Right renal pelvis (tissue), 4 donors: ENCODE measurements around the gene KCNB1. TPM values are rescaled to one million over a fixed set of nuclear protein-coding genes. Genes with fewer than 3 reads are reported as not detected.

Source experiments
- DNase-seq, 4 donors: peaks; one replicate each; pipeline ENCODE4 v3.0.0-alpha.2; 2013; ENCODE audit warnings: low read depth in 4 of 4, low spot score in 3 of 4, missing footprints in 1 of 4
- polyA plus RNA-seq, 4 donors: library from polyadenylated mRNA; unstranded; fragments of 120-200 nt; gene quantifications; one replicate each; pipeline ENCODE4 v1.2.1, GENCODE V29; 2013; ENCODE audit not compliant: insufficient read length in 4 of 4

The KCNB1 gene
- polyA plus RNA-seq, 4 donors, result 0.39 to 0.53 (median 0.40) TPM

DNA sequence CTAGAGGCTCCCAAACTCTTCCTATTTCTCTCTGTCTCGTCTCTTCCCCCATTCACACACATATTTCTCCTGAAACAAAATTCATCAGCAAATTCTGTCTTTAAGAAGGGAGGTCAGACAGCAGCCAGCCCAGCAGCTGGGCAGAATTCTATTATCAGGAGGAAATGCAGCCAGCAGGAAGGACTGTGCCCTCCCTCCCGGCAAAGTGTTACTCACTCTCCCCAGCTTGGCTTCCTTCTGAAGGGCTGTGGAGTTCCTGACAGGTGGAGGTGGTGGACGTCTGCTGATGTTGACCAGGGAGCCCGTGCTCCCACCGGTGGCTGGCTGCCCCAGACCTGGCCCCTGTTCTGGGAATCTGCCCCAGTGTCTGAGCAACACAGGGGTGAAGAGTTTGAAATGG is 37.3 kb downstream of the KCNB1 start:
- no peak for DNase-seq

DNA sequence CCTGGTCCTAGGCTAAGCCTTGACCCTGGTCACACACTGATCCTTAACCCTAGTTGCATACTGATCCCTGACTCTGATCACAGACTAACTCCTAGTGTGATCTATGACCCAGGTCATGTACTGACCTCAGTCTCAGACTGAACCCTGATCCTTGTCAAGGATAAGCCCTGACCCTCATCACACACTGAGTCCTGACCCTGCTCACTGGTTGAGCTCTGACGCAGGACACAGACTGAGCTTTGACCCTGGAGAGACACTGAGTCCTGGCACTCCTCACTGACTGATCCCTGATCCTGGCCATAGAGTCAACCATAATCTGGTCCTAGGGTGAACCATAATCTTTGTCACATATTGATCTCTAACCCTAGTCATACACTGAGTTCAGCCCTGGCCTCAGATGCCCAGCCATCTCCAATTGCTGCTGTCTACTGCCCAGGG is 37.9 kb downstream of the KCNB1 start:
- DNase-seq, result no peak

DNA sequence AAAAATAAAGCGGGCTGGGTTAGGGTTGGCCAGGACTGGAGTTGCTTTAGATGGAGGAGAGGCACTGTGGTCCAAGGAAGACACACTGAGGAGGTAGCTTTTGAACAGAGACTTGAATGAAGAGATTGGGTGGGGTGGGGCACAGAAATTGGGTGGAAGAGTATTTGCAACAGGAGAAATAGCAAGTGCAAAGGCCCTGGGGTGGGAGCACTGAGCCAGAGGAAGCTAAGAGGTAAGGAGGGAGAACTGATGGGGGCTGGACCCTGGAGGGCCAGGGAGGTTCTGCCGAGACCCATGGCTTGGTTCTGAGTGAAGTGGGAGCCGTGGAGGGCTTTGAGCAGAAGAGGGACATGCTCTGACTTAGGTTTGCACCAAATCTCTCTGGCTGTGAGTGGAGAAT is 45.4 kb downstream of the KCNB1 start:
- no peak for DNase-seq

DNA sequence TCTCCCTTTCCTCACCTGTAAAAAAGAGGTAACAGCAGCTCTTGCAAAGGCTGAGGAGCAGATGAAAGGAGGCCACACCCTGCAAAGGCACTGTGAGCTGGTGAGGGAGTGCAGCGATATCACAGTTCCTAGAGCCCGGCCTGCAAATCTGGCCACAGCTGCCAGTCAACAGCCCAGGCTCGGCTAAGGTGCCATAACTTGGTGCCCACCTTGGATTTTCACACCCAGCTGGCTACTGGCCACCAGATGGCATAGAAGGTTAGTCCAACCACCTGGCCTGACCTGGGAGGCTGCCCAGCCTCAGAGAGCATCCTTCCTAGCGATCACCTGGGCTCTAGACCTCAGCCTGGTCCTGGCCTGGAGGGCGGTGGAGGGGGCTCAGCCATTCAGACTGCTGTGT is 46.8 kb downstream of the KCNB1 start:
- DNase-seq, result no peak

DNA sequence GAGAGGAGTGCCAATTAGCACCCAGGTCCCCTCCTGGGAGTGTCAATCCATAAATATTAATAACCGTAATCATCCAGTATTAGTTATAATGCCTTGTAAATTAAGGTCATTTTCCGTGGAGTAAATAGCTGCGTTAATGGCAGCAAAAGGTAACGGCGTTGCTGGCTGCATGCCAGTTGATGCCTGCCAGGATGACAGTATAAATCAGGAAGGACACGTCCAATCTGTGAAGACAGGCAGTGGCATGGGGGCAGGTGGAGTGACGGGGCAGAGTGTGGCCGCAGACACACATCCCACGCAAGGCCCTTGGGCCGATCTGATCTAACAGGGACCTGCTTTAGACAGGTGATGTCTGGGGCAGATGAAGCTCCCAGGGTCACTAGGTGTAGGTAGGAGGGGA is 49.1 kb downstream of the KCNB1 start:
- no peak for DNase-seq

DNA sequence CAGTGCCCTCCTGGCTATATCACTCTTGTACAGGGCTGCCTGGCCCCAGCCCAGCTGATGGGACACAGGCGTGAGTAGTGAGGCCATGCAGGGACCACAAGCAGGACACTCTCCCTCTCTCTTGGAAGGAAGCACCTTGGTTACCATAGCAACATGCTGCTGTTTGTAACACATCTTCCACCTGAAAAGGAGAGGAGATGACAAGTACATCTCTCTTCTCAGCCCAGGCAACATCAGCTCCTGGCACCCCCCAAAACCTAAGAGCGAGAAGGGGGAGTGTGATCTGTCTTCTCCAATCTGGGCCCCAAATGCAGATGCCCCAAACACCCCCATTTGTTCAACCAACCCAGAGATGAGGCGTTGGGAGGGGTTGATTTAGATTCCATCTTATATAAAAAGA is 49.9 kb downstream of the KCNB1 start:
- DNase-seq, result no peak

DNA sequence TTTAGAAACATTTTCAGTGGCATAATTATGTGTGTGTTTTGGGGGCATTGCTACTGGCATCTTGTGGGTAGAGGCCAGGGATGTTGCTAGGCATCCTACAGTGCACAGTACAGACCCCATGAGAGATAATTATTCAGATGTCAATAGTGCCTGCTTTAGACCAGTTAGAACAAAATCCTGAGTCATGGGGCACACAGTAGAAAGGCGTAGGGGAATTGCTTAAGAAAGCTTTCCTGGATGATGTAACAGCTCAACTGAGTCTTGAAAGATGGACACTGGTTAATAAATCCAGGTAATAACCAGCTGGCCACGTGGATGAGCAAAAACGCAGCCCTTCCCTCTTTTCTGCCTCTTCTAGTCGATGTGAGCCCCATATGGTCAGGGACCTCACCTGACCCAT is 51.1 kb downstream of the KCNB1 start:
- no peak for DNase-seq

DNA sequence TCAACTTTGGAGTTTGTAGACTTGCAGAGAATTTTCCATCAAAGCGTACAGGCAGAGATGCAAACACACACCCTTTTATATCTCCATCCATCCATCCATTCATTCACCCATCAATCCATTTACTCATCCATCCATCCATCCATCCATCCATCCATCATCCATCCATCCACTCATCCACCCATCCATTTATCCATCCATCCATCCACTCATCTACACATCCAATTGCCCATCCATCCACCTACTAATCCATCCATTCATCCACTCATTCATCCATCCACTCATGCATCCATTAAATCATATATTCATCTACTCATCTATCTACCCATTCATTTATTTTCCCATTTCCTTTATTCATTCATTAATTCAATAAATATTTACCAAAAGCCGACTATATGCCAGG is 52.1 kb downstream of the KCNB1 start:
- DNase-seq, result no peak

DNA sequence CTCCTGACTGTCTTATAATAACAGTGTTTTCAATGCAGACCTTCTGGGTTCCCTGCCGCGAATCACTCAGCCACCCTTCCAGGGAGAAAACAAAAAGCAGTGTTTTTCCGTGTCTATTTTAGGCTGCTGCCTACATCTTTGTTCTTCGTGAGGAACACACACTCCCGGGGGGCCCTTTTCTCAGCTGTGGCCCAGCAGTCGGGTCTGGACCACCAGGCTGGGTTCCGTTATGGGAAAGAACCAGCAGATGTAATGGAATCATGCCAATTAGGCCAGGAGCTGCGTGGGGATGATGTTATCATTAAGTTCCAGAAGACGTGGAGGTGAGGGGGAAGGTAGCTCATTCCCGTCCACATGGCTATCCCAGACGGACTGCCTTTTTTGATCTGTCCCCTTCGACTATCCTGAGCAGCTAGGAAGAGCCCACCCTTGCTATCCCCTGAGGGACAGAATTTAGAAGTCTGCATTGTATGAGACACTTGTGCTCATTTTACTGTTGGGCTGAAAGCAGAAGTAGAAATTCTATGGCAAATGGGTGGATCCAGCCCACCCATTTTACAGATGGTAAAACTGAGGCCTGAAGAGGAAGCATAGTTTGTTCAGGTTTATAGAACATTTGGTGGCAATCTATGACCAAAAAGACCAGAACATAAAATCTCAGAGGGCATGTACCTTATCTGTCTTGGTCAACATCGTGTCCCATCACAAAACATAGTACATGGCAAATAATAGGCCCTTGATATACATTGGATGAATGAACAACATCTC is 54.5 kb downstream of the KCNB1 start:
- no peak for DNase-seq

DNA sequence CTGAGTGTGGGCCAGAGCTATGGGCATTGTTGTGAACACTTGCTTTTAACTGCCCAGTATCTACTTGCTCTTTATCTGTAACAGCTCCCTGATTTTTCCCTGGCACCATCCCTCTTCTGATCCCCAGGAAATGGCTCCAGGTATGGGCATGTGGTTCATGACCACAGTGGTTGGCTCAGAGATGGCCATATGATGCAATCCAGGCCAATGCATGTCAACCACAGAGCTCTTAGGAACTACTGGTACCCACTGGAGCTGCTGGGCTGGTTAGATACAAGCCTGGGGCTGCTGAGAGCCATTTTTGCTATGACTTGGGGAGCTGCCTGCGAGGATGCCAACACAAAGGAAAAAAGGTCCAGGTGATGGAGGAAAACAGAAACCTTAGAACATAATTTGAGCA is 55.6 kb downstream of the KCNB1 start:
- no peak for DNase-seq

DNA sequence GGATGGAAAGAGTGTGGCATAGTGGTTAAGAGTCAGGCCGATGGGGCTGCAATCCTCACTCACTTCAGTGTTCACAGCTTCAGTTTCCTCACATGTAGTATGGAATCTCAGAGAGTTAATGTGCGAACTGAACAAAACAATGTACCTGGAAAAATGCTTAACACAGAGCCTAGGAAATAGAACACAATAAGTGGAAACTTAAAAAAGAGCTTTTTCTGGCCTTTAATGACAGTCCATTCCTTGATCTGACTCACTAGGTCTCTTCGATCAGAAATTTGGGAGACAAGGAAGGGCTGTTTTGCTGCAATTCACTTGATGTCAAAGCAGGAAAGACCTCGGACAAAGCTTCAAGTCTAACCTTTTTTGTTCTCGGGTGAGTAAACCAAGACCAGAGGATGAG is 56.1 kb downstream of the KCNB1 start:
- DNase-seq, result no peak

DNA sequence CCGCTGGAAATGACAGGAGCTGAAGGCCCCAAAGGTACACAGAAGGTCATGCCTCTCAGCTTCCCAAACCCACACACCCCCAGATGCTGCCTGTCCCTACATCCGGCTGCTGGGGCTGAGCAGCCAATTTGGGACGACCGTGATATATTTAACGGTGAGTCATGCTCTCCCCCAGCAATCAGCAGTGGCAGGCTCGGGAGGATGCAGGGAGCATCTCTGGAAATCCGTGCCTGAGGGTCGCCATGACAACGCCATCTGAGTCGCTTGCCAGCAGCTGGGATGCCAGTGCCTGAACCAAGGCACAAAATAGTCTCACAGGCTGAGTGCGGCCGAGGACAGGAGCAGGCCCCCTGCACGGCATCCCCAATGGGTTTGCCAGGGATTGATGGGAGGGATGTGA is 57.9 kb downstream of the KCNB1 start:
- no peak for DNase-seq

DNA sequence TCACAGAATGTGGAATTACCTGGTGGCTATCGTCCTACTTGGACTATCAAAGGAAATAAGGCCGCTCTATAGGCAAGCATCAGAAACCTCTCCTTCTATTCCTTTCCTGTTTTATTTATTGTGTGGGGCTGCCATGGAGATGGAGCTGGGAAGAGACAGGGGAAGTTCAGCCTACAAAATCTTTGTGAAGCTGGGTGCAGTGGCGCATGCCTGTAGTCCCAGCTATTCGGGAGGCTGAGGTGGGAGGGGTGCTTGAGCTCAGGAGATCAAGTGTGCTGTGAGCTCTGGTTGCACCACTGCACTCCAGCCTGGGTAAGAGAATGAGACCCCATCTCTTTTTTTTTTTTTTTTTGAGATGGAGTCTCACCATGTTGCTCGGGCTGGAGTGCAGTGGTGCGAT is 60.3 kb downstream of the KCNB1 start:
- no peak for DNase-seq

DNA sequence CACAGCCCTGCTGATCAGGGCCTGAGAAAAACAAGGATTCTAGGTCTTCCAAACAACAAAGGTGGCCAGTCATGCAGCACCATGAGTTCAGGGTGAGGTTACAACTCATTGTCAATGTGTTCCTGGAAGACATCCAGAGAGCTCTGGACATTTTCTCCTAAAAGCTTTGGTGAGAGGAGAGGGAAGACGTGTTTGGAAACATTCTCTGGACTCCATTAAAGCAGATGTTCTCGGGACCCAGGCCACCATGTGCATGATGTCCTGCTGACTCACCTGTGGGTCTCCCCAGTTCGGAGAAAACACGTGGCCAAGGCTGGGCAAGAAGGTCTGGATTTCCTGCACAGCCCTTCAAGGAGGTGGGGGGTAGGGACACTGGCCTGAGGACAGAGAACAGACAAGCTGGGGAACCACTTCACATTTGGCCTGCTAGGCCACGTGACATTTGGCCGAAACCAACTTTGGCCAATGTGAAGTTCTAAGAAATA is 61.6 kb downstream of the KCNB1 start:
- no peak for DNase-seq

DNA sequence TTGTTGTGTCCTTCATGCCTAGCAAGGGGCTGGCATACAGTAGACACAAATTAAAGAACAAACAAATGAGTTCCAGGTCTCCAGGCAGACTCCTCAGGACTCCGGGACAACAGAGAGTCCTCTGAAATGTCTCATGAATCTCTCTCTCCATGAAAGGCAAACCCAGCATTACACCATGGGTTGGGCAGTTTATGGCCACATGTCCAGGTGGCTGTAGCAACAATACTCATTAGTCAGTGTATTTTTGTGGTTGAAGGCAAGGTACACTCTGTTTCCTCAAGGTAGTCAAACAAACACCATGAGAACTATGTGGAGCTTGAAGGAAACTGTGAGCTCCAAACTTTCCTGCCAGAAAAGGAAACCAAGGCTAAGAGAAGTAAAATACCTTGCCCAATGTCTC is 62.2 kb downstream of the KCNB1 start:
- DNase-seq, result no peak

DNA sequence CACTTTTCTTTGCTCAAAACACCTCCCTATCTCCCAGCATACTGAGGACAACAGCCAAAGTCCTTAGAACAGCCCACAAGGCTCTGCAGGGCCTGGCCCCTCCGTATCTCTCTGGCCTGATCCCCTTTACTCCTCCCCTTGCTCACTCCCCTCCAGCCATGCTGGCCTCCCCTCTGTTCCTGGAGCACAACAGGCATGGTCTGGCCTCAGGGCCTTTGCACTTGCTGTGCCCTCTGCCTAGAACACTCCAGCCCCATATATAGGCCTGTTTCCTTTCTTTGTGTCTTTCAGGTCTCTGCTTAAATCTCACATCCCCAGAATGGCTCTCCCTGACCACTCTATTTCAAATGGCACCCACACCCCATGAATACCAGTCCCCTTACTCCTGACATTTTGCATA is 62.7 kb downstream of the KCNB1 start:
- no peak for DNase-seq

DNA sequence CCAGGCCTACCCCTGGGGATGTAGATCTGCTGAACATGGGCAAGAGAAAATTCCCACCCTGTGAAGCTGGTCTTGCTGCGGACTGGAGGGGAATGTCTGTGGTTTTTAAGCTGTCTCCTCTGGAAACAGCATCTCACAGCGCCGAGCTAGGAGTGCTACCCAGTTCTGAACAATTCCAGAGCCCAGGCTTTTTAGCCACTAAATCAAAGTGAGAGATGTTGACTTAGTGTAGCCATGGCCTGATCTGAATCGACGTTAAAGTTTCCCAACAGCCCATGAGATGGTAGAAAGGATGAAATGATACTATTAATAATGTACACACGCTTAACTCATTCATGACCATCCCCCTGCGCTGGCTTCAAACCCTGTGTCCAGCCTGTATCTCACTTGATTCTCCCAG is 63.7 kb downstream of the KCNB1 start:
- no peak for DNase-seq

DNA sequence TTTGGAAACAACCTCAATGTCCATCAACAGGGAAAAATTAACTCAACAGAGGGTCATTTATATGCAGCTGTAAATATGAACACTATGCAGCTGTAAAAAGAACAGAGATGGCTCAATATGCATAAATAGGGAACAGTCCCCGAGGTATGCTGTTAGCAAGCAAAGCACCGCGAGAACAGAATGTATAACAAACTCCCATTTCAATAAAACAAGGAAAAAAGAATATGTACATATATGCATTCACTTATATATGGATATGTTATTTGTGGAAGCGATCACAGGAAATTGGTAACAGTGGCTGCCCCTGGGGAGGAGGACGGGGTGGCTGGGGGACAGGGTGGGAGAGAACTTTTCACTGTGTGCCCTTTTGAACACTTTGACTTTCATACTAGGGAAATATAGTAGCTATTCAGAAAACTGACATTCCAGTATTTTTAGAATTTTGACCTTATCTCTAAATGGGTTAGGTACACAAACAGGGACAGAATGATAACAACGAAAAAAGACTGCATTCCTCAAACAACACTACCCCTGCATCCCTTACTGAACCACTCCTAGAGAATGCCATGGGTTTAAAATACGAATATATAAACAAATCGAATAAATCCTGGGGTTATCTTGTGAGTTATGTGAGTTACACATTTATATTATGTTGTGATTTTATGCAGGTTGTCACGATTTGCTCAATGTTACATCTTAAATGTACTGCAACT is 64.5 kb downstream of the KCNB1 start:
- DNase-seq, result no peak

DNA sequence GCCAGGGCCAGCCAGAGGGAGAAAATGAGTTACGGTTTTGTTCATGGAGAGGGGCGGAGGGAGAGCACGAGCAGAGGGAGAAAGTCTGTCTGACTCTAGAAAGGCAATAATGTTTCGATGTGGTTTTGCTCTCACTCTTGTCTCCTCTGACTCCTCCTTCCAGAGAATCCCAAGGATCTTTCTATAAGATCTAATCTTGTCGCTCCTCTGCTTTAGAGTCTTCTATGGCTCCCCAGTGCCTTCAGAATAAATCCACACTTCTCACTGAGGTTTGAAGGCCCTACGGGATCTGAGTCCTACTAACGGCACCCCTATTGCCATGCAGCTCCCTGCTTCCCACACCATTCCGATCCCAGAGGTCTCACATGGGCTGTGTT is 66.8 kb downstream of the KCNB1 start:
- DNase-seq, result no peak

DNA sequence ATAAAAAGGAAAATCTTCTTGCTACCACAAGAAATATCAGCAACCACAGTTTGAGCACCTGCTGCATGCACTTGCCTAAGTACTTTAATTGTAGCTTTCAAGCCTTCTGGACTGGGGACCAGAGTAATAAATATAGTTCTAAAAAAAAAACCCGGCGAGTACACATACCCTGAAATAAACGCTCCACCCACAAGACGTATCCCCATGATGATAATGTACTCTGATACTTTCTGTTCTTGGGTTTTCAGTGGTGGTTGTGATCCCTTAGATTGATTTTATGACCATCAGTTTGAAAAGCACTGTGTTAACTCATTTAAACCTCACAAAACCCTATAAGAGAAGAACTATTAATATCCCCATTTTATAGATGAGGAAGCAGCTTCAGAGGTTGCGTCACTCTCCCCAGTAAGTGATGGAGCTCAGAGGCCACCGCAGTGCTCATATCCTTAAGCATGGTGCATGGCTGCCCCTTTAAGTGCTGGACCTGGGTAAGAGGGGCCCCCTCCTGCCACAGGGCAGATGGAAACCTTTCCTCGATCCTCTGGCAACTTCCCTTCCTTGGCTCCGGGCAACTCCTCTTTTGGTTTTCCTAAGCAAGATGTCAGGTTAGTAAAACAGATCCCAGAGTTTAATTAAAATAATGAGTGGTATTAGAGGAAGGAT is 67.3 kb downstream of the KCNB1 start:
- no peak for DNase-seq

DNA sequence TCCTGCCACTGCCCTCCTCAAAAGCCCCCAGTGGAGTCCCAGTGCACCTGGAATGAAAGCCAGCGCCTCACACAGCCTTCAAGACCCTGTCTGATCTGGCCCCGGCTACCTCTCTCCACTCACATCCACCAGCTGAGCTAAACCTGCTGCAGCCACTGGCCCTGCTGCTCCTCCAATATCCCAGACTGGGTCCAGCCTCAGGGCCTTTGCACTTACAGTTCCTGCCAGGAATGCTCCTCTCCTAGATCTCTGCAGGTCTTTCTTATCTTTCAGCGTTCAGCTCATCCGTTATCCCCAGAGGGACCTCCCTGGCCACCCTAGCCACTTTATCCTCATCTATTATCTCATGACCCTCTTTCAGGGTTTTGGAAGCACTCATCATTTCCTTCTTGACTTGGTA is 68.8 kb downstream of the KCNB1 start:
- DNase-seq, result no peak

DNA sequence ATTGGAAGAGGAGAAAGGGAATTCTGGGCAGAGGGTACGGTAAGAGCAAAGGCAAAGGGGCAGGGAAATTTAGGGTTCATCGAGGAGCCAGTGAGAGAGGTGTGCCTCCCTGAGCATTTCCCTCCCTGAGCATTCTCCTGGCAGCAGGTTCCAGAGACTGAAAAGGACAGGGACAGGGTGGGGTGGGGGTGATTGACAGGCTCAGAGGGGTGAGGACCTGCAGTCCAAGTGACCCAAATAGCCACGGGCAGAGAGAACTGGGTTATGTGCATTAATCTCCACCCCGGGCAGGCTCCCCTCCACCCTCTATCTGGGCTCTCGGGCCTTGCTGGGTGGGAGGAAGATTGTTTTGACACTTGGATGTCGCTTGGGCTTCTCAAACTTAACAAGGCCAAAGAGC is 69.5 kb downstream of the KCNB1 start:
- DNase-seq, result no peak
